Stomach (tissue), 9 donors: ENCODE results near the gene TRIO. TPM values are rescaled to one million over a fixed set of nuclear protein-coding genes. Genes with fewer than 3 reads are reported as not detected.

Experiments
- DNase-seq, 2 donors: peaks; one replicate each; pipeline versions ENCODE4 v3.0.0 to v3.0.0-alpha.2; 2013 to 2019
- H3K27ac ChIP-seq, 5 donors: fragments of 200-600 bp in 4 of 5; sonication (generic) in 4 of 5; one replicate each; pipeline ENCODE4 v1.5.1; 2013 to 2019; ENCODE audit warnings: mild to moderate bottlenecking in 1 of 5, moderate library complexity in 1 of 5
- H3K27me3 ChIP-seq, 3 donors: fragments of 200-600 bp; sonication (generic); one replicate each; pipeline ENCODE4 v1.5.1; 2017 to 2019; ENCODE audit warnings: mixed run types in 1 of 3
- H3K36me3 ChIP-seq, 4 donors: fragments of 200-600 bp; sonication (generic); 1 replicate in 3 of 4; 2 replicates in 1 of 4; pipeline ENCODE4 v1.5.1; 2016 to 2019
- H3K4me1 ChIP-seq, 4 donors: fragments of 200-600 bp; sonication (generic); one replicate each; pipeline ENCODE4 v1.5.1; 2016 to 2019
- H3K4me3 ChIP-seq, 4 donors: fragments of 200-600 bp; sonication (generic) in 3 of 4; one replicate each; pipeline ENCODE4 v1.5.1; 2016 to 2019; ENCODE audit warnings: mild to moderate bottlenecking in 1 of 4
- H3K9me3 ChIP-seq, 4 donors: fragments of 200-600 bp; sonication (generic); one replicate each; pipeline ENCODE4 v1.5.1; 2016 to 2019
- CTCF ChIP-seq, 7 experiments: fragments of 450-650 bp in 4 of 7; fragments of 200-600 bp in 3 of 7; sonication (generic) in 3 of 7; IDR thresholded peaks; one replicate each; pipeline ENCODE4 v1.5.1; 2016 to 2019; ENCODE audit warnings: antibody characterized with exemption in 7 of 7, control low read depth in 2 of 7, mild to moderate bottlenecking in 1 of 7
- EP300 ChIP-seq: sonication (generic); formaldehyde crosslinking; IDR thresholded peaks from one replicate; pipeline ENCODE4 v1.6.1; 2017; ENCODE audit warnings: antibody characterized with exemption
- POLR2A ChIP-seq, 4 donors: fragments of 450-650 bp; IDR thresholded peaks; one replicate each; pipeline ENCODE4 v1.6.1; 2016; ENCODE audit warnings: antibody characterized with exemption in 4 of 4, control low read depth in 2 of 4, mild to moderate bottlenecking in 1 of 4, moderate library complexity in 1 of 4
- POLR2AphosphoS5 ChIP-seq, 3 donors: sonication (generic); formaldehyde crosslinking; IDR thresholded peaks; one replicate each; pipeline ENCODE4 v1.6.1; 2016; ENCODE audit warnings: antibody characterized with exemption in 3 of 3
- WGBS, 5 donors: extraction: QIAGEN DNeasy Blood & Tissue Kit in 3 of 5; methylation state at CpG; one replicate each; pipeline versions ENCODE4 v1.1.5 to v1.1.7; 2013 to 2018; 5-methylcytosine and 5-hydroxymethylcytosine counted together
- intact Hi-C: fragments of 100-400 bp; cut with DNase I; formaldehyde crosslinking; loops from one replicate; pipeline ENCODE4 v1.15.1; 2023; ENCODE audit warnings: low total_unique reads
- polyA plus RNA-seq, 3 donors: library from polyadenylated mRNA; stranded (reverse); fragments of 200-250 nt; gene quantifications; one replicate each; pipeline ENCODE4 v1.2.3, GENCODE V29; 2013
- total RNA-seq, 5 donors: library from RNA; depleted of rRNA; stranded (reverse); fragments of >200 nt; gene quantifications; one replicate each; pipeline versions ENCODE4 v1.1.0 to v1.2.3, GENCODE V29; 2014 to 2016
- donor health status: healthy with polysubstance abuse.
- donor health status: Bipolar disorder and iron deficiency.
- donor health status: healthy.

Gene TRIO
- total and polyA plus RNA-seq, 8 donors = 9.9 to 558 (median 127) TPM

GRCh38 chr5:14359069-14360043 lies 216.2 kb downstream of the TRIO start:
- no peak for DNase-seq
- Histone ChIP-seq H3K4me3 (no peak overlapping the region), H3K9me3 (no peaks in the 10 kb centered on the region), H3K4me1 (peaks cover 0 to 20% (median 7%) of the 10 kb centered on the region in 4 donors), H3K36me3 (peaks cover 29 to 76% (median 66%) of the 10 kb centered on the region in 4 donors), H3K27me3 (no peaks in the 10 kb centered on the region), H3K27ac (no peak overlapping the region)
- WGBS, 5 donors = 90 to 93% (median 92%) methylated on average over 27 of the region's 27 CpGs
- TF ChIP-seq POLR2A (IDR thresholded peaks at IDR 0.05) (no peak), POLR2AphosphoS5 (IDR thresholded peaks at IDR 0.05) (no peak), CTCF (IDR thresholded peaks at IDR 0.05) (no peak), EP300 (no peak)
- intact Hi-C loops = loop anchor here (10.0 kb wide), 1 partner anchor 375 kb away; no protein-coding TSS in a partner anchor

- peaks cover 0 to 11% (median 0%) of the 10 kb centered on the region in 4 donors for H3K4me1 ChIP-seq
- DNase-seq = no peak
- no peaks in the 10 kb centered on the region for H3K27me3 ChIP-seq
- TF ChIP-seq POLR2AphosphoS5 (IDR thresholded peaks at IDR 0.05) = no peak
- TF ChIP-seq POLR2A (IDR thresholded peaks at IDR 0.05) = no peak
- TF ChIP-seq EP300 = no peak
- TF ChIP-seq CTCF (IDR thresholded peaks at IDR 0.05) = no peak
- intact Hi-C loops = no loop called here
- peaks cover 53 to 99% (median 96%) of the 10 kb centered on the region in 4 donors for H3K36me3 ChIP-seq
- H3K4me3 ChIP-seq = no peak overlapping the region
- H3K27ac ChIP-seq = no peak overlapping the region
- H3K9me3 ChIP-seq = no peaks in the 10 kb centered on the region
- 83 to 87% (median 84%) methylated on average over 9 of the region's 9 CpGs for WGBS, 5 donors
These were observed 219.3 kb downstream of the TRIO start for GRCh38 chr5:14362491-14362890.

- 84 to 89% (median 86%) methylated on average over 1 of the region's 1 CpG for whole genome bisulfite sequencing, 5 donors
- H3K4me1 ChIP-seq = peaks cover 0 to 3% (median 0%) of the 10 kb centered on the region in 4 donors
- intact Hi-C loops = no loop called here
These were observed 221.0 kb downstream of the TRIO start for GRCh38 chr5:14364096-14364495.

More at GRCh38 chr5:14364096-14364495, 221.0 kb downstream of the TRIO start:
- Histone ChIP-seq H3K27me3 (no peaks in the 10 kb centered on the region), H3K4me3 (no peak overlapping the region), H3K27ac (no peak overlapping the region), H3K9me3 (no peaks in the 10 kb centered on the region), H3K36me3 (peaks cover 54 to 99% (median 98%) of the 10 kb centered on the region in 4 donors)
- TF ChIP-seq POLR2A (IDR thresholded peaks at IDR 0.05) (no peak), CTCF (IDR thresholded peaks at IDR 0.05) (no peak), POLR2AphosphoS5 (IDR thresholded peaks at IDR 0.05) (no peak), EP300 (no peak)
- DNase-seq = no peak
